AML-193 (cell line): ENCODE data around the gene DQX1.
"Not testable (repeated sequence)": the region's sequence is repeated elsewhere in the genome, so short reads cannot be mapped to it uniquely, and the experiment has no call there.

Source experiments
- DNase-seq, 2 experiments: peaks; one replicate each; lab custom pipeline; 2025; lab: John Stamatoyannopoulos, UW

The DQX1 gene

GRCh38 chr2:74491648-74492544, 34.1 kb downstream of the DQX1 start:
- DNase-seq = no peak

DNA sequence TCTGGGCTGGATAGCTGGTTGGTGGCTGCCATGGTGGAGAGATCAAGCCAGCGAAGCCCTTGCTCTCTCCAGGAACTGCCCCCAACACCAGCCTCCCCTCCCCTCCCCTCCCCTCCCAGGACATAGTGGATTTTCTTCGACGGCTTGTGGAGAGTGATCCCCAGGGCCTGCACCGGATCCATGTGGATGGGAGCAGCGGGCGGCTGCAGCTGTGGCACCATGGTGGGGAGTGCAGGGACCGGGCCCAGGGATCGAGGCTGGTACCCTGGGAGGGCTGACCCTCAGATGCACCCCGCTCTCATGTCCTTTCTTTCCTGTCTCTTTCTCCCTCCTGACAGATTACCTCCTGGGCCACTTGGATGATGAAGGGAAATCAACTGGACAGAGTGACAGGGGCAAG, 36.1 kb downstream of the DQX1 start:
- no peak for DNase-seq

GRCh38 chr2:74488643-74489481, 37.2 kb downstream of the DQX1 start:
- DNase-seq = no peak

DNA sequence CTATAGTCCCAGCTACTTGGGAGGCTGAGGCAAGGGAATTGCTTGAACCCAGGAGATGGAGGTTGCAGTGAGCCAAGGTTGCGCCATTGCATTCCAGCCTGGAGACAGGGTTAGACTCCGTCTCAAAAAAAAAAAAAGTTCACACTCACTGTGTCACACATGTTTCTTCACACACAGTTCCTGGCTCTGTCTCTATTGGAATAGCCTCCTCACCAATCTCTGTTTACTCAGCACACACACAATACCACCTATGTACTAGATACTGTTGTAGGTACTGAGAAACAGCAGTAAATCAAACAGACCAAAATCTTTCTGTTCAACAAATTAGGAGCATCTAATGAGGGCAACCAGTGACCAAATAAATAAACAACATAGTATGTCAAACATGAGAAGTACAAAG, 39.9 kb downstream of the DQX1 start:
- DNase-seq = no peak

DNA sequence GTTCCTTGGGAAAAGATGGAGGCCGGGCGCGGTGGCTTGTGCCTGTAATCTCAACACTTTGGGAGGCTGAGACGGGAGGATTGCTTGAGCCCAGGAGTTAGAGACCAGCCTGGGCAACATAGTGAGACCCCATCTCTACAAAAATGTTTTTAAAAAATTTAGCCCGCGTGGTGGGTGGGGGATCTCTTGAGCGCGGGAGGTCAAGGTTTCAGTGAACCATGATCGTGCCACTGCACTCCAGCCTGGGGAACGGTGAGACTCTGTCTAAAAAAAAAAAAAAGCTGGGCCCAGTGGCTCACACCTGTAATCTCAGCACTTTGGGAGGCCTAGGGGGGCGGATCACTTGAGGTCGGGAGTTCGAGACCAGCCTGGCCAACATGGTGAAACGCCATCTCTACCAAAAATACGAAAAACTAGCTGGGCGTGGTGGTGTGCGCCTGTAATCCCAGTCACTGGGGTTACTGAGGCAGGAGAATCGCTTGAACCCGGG, 42.3 kb downstream of the DQX1 start:
- DNase-seq = not testable (repeated sequence)

DNA sequence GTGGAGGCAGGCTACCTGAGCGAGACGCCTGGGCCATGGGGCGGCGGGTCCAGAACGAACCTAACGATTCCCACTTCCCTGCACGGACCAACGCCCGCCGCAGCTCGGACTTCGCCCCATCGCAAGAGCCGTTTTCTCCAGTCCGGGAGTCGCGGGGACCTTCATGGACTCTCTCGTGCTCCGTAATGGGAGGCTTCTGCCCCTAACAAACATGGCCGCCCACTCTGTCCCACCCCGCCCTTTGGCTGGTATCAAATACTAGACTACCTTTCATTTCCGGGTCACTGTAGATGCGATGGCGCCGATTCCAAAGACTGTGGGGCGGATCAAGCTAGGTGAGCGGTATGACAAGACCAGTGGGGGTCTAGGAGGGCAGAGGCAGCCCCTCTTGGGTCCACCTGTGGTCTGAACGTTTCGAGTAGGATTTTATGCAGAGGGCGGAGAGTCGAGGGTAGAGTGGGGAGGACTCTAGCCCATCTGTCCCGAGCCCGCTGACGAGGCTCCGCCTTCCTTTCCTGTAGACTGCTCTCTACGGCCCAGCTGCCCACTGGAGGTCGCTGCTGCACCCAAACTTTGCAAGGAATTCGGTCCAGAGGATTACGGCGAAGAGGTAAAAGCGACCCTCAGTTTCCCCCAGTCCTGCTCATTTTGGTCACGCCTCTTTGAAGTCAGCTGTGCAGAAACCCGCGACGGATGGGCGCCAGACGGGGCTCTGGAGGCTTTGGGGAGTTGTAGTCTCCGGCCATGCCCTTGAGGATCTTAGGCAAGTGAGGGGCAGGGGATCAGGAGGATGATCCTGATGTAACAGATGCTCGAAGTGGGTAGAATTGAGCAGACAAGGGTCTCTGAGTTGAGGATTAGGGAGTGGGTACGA, 43.0 kb downstream of the DQX1 start, which contains the start of the genes CCDC142 and TTC31:
Gene CCDC142, minus strand, starts transcription at position 198 of the 874 bp plus-strand sequence. Its CDS starts 161 bp downstream, at position 37.
Gene TTC31, plus strand, starts transcription at position 281 of the 874 bp plus-strand sequence. Its CDS starts 15 bp downstream, at position 296.
- DNase-seq = peak; percentile 92 to 95

DNA sequence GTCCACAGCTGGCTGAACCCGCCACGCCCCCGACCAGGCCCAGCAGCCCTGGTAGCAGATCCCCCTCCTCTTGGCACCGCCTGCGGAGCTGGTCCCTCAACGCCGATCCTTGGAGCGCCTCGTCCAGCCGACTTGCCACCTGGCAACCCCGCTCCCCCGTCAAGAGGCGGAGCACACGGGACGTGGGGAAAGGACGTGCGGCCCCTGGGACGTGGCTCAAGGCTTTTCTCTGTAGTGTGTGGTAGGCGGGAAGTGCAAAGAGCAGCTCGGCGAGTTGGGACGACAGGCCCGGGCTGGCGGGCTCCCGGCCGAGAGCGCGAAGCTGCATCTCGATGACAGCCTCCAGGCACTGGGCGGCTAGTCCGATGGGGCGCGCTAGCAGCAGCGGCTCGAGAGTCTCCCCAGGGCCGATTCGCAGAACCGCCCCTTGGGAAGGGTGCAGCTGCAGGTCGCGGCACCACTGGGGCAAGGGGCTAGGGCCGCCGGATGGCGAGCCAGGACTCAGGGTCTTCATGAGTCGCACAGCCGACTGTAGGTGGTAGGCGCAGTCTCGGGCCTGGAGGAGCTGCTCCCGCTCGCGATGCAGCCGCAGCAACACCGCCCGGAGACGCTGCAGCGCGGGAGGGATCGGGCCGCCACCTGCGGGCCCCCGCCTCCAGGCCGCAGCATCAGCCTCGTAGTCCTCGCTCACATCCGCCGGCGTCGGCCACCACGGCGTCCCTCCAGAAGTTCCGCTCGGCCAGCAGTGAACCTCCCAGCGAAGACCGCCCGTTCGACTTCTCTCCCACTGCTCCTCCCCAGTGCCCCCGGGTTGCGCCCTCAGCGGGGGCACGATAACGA, 43.9 kb downstream of the DQX1 start:
- peak; percentile 47 to 54 for DNase-seq

GRCh38 chr2:74481431-74481830, 44.6 kb downstream of the DQX1 start:
- DNase-seq = no peak

- no peak for DNase-seq
Observed at GRCh38 chr2:74474899-74475298, 51.1 kb downstream of the DQX1 start.

DNA sequence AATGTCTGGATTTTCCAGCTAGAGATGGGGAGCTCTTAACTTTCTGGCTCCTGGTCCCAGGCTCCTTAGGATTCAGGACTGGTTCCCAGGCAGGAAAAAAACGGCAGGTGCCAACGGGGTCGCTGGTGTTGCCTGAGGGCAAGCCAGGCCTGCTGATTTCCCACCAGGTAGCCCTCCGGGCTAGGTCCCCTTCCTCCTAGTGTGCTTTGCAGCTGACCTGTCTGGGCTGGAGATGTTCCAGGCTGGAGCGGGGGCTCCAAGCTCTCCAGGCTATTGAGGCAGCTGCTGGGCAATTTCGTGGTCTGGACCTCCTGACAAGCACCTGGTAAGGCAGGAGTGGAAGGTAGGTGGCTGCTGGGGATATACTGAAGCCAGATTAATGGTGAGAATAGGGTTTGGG, 51.5 kb downstream of the DQX1 start:
- DNase-seq = no peak

- no peak for DNase-seq
Observed at GRCh38 chr2:74472945-74473258, 53.1 kb downstream of the DQX1 start.

- peak; percentile 82 to 83 for DNase-seq
Observed at GRCh38 chr2:74472086-74472944, 53.7 kb downstream of the DQX1 start, which contains the start of gene MRPL53. TSS of gene MRPL53 (minus strand) at chr2:74472680. CDS start at chr2:74472660, 20 bp downstream.

DNA sequence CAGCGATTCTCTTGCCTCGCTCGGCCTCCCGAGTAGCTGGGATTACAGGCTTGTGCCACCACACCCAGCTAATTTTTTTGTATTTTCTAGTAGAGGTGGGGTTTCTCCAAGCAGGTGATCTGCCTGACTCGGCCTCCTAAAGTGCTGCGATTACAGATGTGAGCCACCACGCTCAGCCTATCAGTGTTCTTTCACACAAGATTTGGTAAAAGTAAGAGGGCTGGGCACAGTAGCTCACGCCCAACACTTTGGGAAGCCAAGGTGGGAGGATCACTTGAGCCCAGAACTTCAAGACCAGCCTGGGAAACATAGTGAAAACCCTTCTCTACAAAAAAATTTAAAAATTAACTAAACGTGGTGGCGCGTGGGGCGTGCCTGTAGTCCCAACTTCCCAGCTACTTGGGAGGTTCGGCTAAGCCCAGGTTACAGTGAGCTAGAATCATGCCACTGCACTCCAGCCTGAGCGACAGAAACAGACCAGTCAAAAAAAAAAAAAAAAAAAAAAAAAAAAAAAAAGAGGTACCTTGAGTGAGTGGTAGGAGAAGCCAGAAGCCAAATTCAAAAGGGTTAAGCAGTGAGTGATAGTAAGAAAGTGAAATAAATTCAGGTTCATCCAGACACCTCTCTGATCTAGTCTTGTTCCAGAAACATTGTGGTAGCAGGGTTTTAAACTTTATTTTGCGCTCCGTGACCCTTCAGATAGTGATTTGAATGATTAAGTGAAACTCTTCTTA, 54.5 kb downstream of the DQX1 start:
- DNase-seq = no peak

GRCh38 chr2:74470742-74471141, 55.3 kb downstream of the DQX1 start:
- DNase-seq = not testable (repeated sequence)
